ENCODE results near the gene SLCO3A1. TPM values are rescaled to one million over a fixed set of nuclear protein-coding genes. Genes with fewer than 3 reads are reported as not detected.

The SLCO3A1 gene
- total RNA-seq, 1 donor from 2014 or later = 42.5 TPM

GRCh38 chr15:92117261-92117731 lies 263.8 kb downstream of the SLCO3A1 start:
- intact Hi-C loops (cut with DNase I) = no loop called here
- no peak overlapping the region for H3K4me3 ChIP-seq
- H3K27me3 ChIP-seq (ENCODE audit: low read depth) = no peaks in the 10 kb centered on the region
- H3K36me3 ChIP-seq = peaks cover 34% of the 10 kb centered on the region
- no peaks in the 10 kb centered on the region for H3K9me3 ChIP-seq
- TF ChIP-seq CTCF (IDR thresholded peaks at IDR 0.05) = no peak
- no peak overlapping the region for H3K27ac ChIP-seq
- peaks cover 6% of the 10 kb centered on the region for H3K4me1 ChIP-seq
- peak in 1 of 2 donors; percentile 34 for ATAC-seq
- DNase-seq = no peak

- Histone ChIP-seq H3K27ac (no peak overlapping the region), H3K9me3 (no peaks in the 10 kb centered on the region), H3K36me3 (peaks cover 35% of the 10 kb centered on the region), H3K4me1 (peaks cover 6% of the 10 kb centered on the region), H3K27me3 (ENCODE audit: low read depth) (no peaks in the 10 kb centered on the region), H3K4me3 (no peak overlapping the region)
- ATAC-seq (no peak), DNase-seq (no peak)
- intact Hi-C loops (cut with DNase I) = no loop called here
- no peak for TF ChIP-seq CTCF (IDR thresholded peaks at IDR 0.05)
These were observed 264.8 kb downstream of the SLCO3A1 start for GRCh38 chr15:92118162-92118935.

- no peaks in the 10 kb centered on the region for H3K9me3 ChIP-seq
- H3K4me1 ChIP-seq = peaks cover 6% of the 10 kb centered on the region
- no peaks in the 10 kb centered on the region for H3K27me3 ChIP-seq (ENCODE audit: low read depth)
- no peak for TF ChIP-seq CTCF (IDR thresholded peaks at IDR 0.05)
- intact Hi-C loops (cut with DNase I) = no loop called here
- H3K27ac ChIP-seq = no peak overlapping the region
- ATAC-seq (no peak), DNase-seq (no peak)
- peaks cover 30% of the 10 kb centered on the region for H3K36me3 ChIP-seq
- H3K4me3 ChIP-seq = no peak overlapping the region
These were observed 265.4 kb downstream of the SLCO3A1 start for GRCh38 chr15:92118936-92119325.

GRCh38 chr15:92120094-92120795 lies 266.7 kb downstream of the SLCO3A1 start:
- Histone ChIP-seq H3K4me3 (no peak overlapping the region), H3K27me3 (ENCODE audit: low read depth) (no peaks in the 10 kb centered on the region), H3K27ac (no peak overlapping the region), H3K36me3 (peaks cover 29% of the 10 kb centered on the region), H3K9me3 (no peaks in the 10 kb centered on the region), H3K4me1 (peaks cover 6% of the 10 kb centered on the region)
- no peak for TF ChIP-seq CTCF (IDR thresholded peaks at IDR 0.05)
- intact Hi-C loops (cut with DNase I) = no loop called here
- DNase-seq = no peak
- peak in 1 of 2 donors; percentile 25 for ATAC-seq

GRCh38 chr15:92121047-92121446 lies 267.5 kb downstream of the SLCO3A1 start:
- Histone ChIP-seq H3K36me3 (peaks cover 35% of the 10 kb centered on the region), H3K4me1 (peaks cover 6% of the 10 kb centered on the region), H3K27ac (no peak overlapping the region), H3K27me3 (ENCODE audit: low read depth) (no peaks in the 10 kb centered on the region), H3K4me3 (no peak overlapping the region), H3K9me3 (no peaks in the 10 kb centered on the region)
- intact Hi-C loops (cut with DNase I) = no loop called here
- ATAC-seq (no peak), DNase-seq (no peak)
- no peak for TF ChIP-seq CTCF (IDR thresholded peaks at IDR 0.05)
